Erythroblast (primary cell): ENCODE results near the gene FADS6.
"Not testable (repeated sequence)": the region's sequence is repeated elsewhere in the genome, so short reads cannot be mapped to it uniquely, and the experiment has no call there.

Experiments used
- DNase-seq, 2 experiments: peaks; one replicate each; lab custom pipeline; 2025; lab: John Stamatoyannopoulos, UW
- GATA1 ChIP-seq: IDR thresholded peaks from 2 replicates; pipeline ENCODE4 v1.6.1; 2011; ENCODE audit warnings: low read depth, mild to moderate bottlenecking, control low read depth, low read length, moderate library complexity
- POLR2A ChIP-seq: IDR thresholded peaks from 2 replicates; pipeline ENCODE4 v1.6.1; 2011; ENCODE audit warnings: mild to moderate bottlenecking, low read length

The FADS6 gene

DNA sequence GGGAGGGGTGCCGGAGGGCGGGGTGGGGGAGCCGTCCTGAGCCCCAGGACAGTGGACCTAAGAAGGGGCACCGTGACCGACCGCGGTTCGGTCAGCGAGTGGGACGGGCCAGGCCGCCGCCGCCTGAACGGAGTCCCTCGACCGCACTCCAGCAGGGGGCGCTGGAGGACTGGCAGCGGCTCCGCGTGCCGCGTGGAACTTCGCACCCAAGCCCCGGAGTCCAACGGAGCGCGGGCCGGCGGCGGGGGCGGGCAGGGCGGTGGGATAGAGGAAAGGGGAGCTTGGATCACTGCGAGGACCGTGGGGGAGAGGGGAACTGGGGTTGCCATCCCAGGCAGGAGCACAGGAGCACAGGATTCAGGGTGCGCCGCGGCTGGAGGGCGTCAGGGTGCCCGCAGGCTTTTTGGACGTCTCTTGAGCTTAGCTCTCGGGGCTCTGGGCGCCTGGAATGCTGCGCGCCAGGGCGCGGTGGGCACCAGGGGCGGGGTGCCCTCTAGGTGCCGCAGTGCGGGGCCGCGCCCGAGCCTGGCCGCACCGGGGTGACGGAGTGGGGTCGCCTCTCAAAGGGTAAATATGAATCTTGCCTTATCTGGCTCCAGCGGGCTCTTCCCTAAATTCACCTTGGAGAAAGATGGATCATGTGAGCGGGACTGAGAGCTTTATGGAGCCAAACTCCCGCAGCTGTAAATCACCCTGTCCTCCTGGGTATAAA lies 30.3 kb upstream of the FADS6 start:
- DNase-seq = peak; percentile 67 to 83
- no peak for TF ChIP-seq POLR2A
- no peak for TF ChIP-seq GATA1

DNA sequence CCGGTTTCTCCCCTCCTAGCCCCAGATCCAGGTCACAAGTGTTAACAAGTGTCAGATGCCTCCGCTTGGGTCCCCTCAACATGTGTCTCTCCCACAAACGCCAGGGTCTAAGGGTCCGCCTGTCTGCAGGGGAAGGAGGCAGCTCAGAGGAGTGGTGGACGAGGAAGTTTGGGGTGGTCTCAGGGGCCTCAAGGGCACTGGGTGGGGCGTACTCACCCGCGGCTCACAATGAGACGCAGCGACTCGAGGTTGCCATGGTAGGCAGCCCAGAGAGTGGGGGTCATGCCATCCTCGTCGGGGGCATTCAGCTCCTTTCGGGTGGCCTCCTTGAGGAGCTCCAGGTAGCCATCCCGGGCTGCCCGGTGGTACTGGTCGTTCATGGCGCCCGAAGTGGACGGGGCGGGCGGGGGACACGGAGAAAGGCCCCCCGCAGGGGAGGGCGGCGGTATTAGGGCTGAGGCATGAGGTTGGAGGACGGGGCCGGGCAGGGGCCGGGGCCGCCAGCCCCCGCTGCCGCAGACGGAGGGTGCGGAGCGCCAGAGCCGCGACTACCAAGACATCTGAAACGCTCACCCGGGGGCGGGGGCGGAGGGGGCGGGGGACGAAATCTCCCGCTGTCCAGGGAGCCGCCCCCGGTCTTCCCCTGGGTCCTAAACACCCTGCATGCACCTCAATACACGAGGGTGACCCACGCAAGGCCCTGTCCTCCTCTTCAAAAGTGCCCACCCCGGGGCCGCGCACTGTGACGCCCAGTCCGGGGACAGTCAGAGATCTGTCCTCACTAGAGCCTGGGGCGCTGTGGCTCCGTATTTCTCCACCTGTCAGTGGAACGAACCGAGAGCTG lies 29.5 kb upstream of the FADS6 start, which contains the start of gene USH1G:
Gene USH1G, minus strand, starts transcription at position 562 of the 844 bp plus-strand sequence. Its CDS starts 182 bp downstream, at position 380.
- no peak for DNase-seq
- TF ChIP-seq GATA1 (no peak), POLR2A (no peak)

DNA sequence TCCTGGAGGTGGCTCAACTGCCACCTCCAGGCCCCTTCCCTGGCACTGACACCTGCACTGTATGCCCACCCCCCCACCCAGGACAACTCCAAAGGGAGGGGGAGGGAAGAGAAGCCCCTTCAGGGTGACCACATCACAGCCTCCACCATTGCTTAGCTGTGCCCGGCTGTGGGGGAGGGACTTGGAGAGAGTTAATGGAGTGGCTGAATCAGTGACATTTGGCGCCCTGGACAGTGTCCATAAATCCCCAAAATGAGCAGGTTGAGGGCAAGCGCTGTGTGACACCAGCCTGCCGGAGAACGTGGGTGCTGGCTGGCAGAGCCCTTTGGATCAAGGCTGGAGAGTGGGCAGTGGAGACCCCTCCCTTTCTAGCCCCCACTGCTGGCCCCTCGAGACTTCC lies 28.7 kb upstream of the FADS6 start:
- TF ChIP-seq GATA1 (no peak), POLR2A (no peak)
- no peak for DNase-seq

DNA sequence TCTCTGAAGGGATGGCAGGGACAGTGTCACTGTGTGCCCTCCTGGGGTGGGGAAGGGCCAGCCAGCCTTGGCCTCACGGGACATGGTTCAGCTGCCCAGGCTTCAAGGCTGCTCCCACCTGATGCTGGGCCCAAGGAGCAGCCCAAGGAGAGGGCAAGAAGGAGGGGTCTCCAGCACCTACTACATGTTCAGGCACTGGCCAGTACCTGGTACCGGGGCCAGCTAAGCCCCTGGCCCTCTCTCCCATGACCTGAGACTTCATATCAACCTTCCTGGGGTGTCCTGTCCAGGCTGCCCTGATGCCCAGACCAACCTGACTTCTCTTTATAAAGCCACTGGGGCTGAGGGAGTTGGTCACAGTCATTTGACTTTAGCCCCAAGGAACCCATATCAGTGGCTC lies 28.3 kb upstream of the FADS6 start:
- TF ChIP-seq POLR2A = no peak
- no peak for TF ChIP-seq GATA1

DNA sequence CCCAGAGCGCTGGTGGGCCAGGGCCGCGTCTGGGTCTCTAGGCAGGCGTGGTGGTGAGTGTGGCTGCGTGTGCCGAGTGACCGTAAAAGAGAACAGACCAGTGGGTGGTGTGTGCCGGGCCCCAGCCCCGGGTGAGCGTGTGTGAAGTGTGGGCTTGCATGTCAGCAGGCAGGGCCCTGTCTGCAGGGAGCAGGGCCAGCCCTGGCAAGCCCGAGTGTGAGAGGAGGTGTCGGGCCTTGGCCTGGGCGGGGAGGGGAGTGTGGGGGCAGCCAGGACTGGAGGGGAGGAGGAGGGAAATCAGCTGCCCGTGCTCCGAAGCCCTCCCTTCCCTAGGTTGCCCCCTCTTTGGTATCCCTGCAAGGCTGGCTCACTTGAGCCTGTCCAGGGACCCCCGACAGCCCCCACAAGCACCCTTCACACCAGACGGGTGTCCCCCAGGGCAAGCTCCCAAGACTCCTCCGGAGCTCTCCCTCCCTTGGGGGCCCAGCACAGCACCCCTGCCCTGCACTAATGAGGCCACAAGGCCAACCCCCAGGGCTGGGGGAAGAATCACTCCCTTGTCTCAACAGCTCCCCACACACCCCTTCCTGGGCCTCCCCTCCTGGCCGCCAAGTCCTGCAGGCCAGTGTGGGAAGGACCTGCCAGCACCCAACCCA lies 27.7 kb upstream of the FADS6 start:
- no peak for TF ChIP-seq POLR2A
- TF ChIP-seq GATA1 = no peak

More for the DNA sequence above, 28.3 kb upstream of the FADS6 start:
- no peak for DNase-seq

DNA sequence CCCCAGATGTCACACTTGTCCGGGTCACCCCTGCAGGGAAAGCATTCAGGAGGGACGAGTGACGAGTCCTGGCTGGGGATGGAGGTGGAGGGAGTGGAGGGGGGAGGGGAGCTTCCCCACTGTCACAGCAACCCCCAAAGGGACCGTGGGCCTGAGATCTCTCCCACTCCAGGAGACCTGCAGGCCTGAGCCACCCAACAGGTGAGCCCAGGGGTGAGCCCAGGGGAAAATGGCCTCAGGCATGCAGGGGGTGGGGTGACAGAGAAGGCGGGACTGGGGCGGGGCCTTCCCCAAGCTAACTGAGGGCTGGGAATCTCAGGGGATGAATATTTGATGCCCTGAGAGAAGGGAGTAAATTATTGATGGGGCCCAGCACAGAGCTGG lies 27.2 kb upstream of the FADS6 start:
- TF ChIP-seq GATA1 (no peak), POLR2A (no peak)
- no peak for DNase-seq

More for the DNA sequence above, 27.7 kb upstream of the FADS6 start:
- DNase-seq = no peak

DNA sequence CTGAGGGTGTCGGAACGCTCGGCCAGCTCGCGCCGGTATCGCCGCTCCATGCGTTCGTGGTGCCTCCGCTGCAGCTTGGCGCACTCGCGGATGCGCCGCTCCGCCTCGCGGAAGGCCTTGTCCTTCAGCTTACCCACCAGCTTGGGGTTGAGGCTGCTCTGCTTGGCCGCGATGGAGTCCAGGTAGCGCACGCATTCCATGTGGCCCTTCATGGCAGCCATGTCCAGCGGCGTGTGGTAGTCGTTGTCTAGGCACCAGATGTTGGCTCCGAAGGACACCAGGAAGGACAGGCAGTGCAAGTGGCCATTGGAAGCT lies 26.8 kb upstream of the FADS6 start:
- no peak for DNase-seq

DNA sequence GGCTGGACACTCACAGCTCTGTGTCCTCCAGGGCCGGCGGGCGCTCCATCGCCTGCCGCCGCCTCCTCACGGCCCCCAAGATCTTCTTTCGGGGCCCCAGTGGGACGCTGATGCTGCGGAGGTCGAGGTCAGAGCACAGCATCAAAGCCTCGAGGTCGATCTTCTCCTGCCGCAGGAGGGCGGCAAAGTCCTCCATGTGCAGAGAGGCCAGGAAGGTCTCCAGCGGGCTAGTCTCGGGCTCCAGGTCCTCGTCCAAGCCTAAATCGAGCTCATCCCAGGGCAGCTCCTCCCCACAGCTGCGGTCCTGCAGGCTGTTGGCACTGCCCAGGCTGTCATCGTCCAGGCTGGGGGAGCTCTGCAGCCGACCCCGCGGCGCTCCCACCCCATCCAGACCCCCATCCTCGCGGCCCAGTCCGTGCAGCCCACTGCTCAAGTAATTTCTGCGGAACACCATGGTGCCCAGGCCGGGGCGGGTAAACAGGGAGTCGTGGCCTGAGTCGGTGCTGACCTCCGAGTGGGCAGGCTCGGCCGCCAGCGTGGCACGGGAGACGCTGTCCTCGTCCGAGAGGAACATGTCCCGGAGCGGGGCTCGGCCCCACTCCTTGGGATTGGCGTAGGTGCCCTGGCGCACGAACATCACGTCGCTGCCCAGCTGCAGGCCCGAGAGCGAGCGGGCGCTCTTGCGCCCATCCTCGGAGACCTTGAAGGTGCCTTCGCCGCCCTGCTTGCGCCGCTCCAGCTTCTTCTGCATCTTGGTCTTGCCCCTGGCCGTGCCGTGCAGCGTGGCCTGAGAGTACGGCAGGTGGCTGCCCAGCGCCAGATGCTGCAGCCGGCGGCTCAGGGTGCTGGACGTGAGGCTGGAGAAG lies 26.2 kb upstream of the FADS6 start:
- peak; percentile 30 to 37 for DNase-seq
- TF ChIP-seq POLR2A (no peak), GATA1 (no peak)

More for the DNA sequence above, 26.8 kb upstream of the FADS6 start:
- no peak for TF ChIP-seq GATA1
- TF ChIP-seq POLR2A = no peak

DNA sequence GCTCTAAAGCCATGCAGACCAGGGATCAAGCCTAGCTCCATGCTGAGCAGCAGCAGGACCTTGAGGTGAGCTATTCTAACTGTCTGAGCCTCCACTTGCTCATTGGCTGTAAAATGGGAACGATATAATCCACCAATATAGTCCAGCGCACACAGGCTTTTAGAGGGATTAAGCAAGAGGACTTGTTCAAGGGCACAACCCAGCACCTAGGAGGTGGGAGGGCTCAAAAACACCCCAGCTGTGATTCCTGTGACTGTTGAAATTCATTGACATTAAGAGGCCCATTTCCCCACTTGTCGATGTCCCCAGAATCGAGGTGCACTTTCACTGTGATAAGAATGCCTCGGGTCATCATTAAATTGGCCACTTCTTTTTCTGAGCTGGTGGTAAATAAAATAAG lies 25.5 kb upstream of the FADS6 start:
- DNase-seq = no peak
- TF ChIP-seq POLR2A = no peak
- no peak for TF ChIP-seq GATA1

DNA sequence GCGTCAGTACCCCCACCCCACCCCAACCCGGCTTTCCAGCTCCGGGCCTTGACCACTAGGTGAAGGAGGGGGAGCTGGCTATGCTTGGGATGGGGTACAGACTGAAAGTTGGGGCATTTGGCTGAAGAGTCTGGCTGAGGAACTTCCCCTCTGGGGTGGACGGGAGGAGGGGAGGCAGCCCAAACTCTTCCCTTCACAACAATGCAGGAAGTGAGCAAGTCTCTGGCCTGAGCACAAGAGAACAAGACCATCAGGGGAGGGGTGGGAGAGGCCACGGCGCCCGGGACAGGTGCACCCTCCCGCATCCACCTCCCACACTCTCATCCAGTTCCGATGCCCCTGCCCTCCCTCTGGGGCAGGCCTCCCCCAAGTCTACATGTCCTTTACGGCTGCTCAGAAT lies 24.0 kb upstream of the FADS6 start:
- DNase-seq = no peak
- no peak for TF ChIP-seq POLR2A
- no peak for TF ChIP-seq GATA1

DNA sequence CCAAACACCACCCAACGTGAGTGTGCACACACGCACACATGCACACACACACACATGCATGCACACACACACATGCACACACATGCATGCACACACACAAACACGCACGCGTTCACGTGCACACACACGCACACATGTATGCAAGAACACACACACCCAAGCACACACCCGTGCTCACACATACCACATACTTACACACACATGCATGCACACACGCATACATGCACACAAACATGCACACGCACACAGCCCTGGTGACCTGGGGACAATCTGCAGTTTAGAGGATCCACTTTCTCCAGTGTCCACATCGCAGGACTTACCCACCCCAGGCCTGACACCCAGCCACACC lies 23.4 kb upstream of the FADS6 start:
- TF ChIP-seq GATA1 = no peak
- no peak for TF ChIP-seq POLR2A

DNA sequence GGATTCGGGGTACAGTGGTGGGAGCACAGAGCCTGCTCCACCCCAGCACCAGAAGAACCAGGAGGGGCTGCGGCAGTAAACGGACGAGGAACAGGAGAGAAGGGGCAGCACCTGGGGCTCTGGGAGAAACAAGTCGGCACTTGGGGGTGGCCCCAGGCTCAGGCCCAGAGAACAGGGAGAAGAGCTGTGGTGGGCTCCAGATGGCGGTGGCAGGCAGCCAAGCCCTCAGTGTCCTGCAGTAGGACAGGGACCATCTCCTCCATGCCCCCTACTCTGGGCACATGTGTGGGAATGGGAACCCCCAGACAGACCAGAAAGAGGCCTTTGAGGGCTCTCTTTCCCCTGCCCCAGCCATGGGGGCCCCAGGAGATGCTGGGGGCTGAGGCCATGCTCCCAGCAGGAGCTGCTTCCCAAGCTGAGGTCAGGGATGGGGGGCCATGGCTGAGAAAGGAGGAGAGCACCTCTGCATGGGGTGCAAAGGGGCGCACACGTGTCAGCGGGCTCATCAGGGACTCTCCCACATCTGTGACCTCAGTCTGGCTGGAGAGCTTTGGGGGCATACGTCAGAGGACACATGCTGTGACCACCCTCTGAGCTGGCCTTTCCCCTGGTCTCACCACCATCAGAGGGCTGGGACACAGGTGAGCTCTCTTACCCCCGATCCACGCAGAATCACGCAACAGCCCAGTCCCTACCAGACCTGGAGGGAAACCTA lies 22.9 kb upstream of the FADS6 start:
- DNase-seq = no peak
- no peak for TF ChIP-seq GATA1
- TF ChIP-seq POLR2A = no peak

More for the DNA sequence above, 23.4 kb upstream of the FADS6 start:
- no peak for DNase-seq

DNA sequence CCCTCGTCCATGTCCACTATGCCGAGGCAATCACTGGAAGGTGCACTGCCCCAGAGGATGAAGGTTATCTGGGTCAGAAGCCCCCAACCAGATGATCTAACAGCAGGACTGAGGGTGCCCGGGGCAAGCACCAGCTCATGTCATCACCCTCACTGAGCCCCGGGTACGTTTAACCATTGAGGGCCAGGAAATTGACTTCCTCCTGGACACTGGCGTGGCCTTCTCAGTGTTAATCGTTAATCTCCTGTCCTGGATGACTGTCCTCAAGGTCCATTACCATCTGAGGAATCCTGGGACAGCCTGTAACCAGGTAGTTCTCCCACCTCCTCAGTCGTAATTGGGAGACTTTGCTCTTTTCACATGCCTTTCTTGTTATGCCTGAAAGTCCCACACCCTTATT lies 18.0 kb upstream of the FADS6 start:
- DNase-seq = not testable (repeated sequence)

DNA sequence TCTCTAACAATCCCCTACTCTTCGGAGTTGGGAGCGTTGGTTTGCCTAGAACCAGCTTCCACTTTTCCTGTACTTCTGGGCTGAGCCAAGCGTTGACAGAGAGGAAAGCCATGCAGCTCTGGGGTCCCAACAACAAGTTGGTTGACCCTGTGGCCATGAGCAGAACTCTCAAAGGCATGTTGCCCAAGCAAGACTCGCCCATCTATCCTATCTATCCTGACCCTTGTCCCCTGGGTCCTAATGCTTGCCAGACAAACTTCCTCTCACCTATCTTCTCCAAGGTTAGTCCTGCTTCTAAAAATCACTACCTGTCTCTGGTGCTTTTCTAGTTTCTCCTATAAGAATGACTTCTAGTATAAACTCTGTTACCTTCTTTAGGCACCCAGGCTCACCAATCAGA lies 15.7 kb upstream of the FADS6 start:
- not testable (repeated sequence) for DNase-seq
